Heart left ventricle (tissue), 16 donors: ENCODE measurements around the gene ZFAND3. TPM values are rescaled to one million over a fixed set of nuclear protein-coding genes. Genes with fewer than 3 reads are reported as not detected.

Source experiments
- ATAC-seq, 4 donors: fragments of 200-7000 bp; cut with Tn5 transposase; one replicate each; pipeline ENCODE4 v1.9.1; 2020 to 2022; ENCODE audit warnings: moderate library complexity in 4 of 4, mild to moderate bottlenecking in 3 of 4, moderate number of reproducible peaks in 1 of 4
- DNase-seq, 5 donors: peaks; one replicate each; pipeline ENCODE4 v3.0.0-alpha.2; 2020
- H3K27ac ChIP-seq, 12 donors: fragments of 200-600 bp; sonication (generic) in 4 of 12; one replicate each; pipeline versions ENCODE4 v1.5.0 to v1.8.0; 2016 to 2022; ENCODE audit warnings: mild to moderate bottlenecking in 2 of 12
- H3K27me3 ChIP-seq, 9 donors: fragments of 200-600 bp; sonication (generic) in 2 of 9; one replicate each; pipeline versions ENCODE4 v1.5.1 to v1.8.0; 2016 to 2022; ENCODE audit warnings: mild to moderate bottlenecking in 3 of 9
- H3K36me3 ChIP-seq, 9 donors: fragments of 200-600 bp; sonication (generic) in 2 of 9; one replicate each; pipeline versions ENCODE4 v1.5.0 to v1.8.0; 2018 to 2022; ENCODE audit warnings: mild to moderate bottlenecking in 2 of 9
- H3K4me1 ChIP-seq, 12 donors: fragments of 200-600 bp; sonication (generic) in 4 of 12; one replicate each; pipeline versions ENCODE4 v1.5.0 to v1.8.0; 2016 to 2022; ENCODE audit warnings: mild to moderate bottlenecking in 3 of 12
- H3K4me3 ChIP-seq, 12 donors: fragments of 200-600 bp; sonication (generic) in 4 of 12; one replicate each; pipeline versions ENCODE4 v1.5.0 to v1.8.0; 2017 to 2022; ENCODE audit warnings: mild to moderate bottlenecking in 9 of 12, moderate library complexity in 4 of 12
- H3K9me3 ChIP-seq, 12 donors: fragments of 200-600 bp; sonication (generic) in 4 of 12; one replicate each; pipeline versions ENCODE4 v1.5.0 to v1.8.0; 2016 to 2022; ENCODE audit warnings: mild to moderate bottlenecking in 1 of 12
- POLR2A ChIP-seq, 2 donors: fragments of 450-650 bp; IDR thresholded peaks; one replicate each; pipeline ENCODE4 v1.6.1; 2017; ENCODE audit warnings: antibody characterized with exemption in 2 of 2, mild to moderate bottlenecking in 2 of 2, moderate library complexity in 2 of 2
- WGBS, 4 donors: extraction: QIAGEN DNeasy Blood & Tissue Kit in 2 of 4; methylation state at CpG; one replicate each; pipeline versions ENCODE4 v1.1.5 to v1.1.7; 2013 to 2018; 5-methylcytosine and 5-hydroxymethylcytosine counted together
- intact Hi-C, 10 donors: fragments of 100-400 bp; cut with DNase I; formaldehyde crosslinking; loops; one replicate each; pipeline versions ENCODE4 v1.11.1 to v1.14.2; 2022
- polyA plus RNA-seq, 2 donors: library from polyadenylated mRNA; stranded (reverse); fragments of 200-250 nt; gene quantifications; one replicate each; pipeline ENCODE4 v1.2.3, GENCODE V29; 2013
- total RNA-seq, 9 donors: library from RNA; depleted of rRNA in 2 of 9; stranded (reverse); fragments of >200 nt in 2 of 9; fragmentation: NEBNext Ultra II Directional in 3 of 9; extraction: Animal tissue kit (Norgen Biotek cat#: 25700) in 3 of 9; gene quantifications; one replicate each; pipeline versions ENCODE4 v1.1.0 to v1.2.4, GENCODE V29; 2016 to 2023
- TF ChIP-seq, protein P1 (sequence below), 12 donors: fragments of 200-600 bp; sonication (generic) in 4 of 12; IDR thresholded peaks; one replicate each; pipeline versions ENCODE4 v1.5.0 to v1.8.0; 2018 to 2022; ENCODE audit warnings: antibody characterized with exemption in 12 of 12, mild to moderate bottlenecking in 5 of 12
- donor health status: ischemic (EF 13 %, LVEDD 7.1; RV severe dilation, severe dysfunction).
- donor health status: healthy with polysubstance abuse.
- donor health status: DM: no; HTN: yes; CAD: no.
- donor health status: DM: no; HTN: no; CAD: no.
- donor health status: ischemic (EF 25% LVEDD 6.9; RV normal size, moderate dysfunction).
- donor health status: ischemic (EF 25% LVEDD 5.7; RV mildly dilated, moderate dysfunction).
- donor health status: healthy.
- donor health status: DM: yes; HTN: yes; CAD: no.
- donor health status: ischemic (EF 35%, LVEDD 5.7; RV mildly dilated, moderate dysfunction).
- donor health status: nonischemic (EF 11% LVEDD 7.7; RV severe dilation, severe dysfunction).
- donor health status: DM: yes; HTN: yes; CAD: no.
- donor health status: PGD.
- donor health status: ischemic (EF 29% LVEDD 5.4; RV normal size, mild dysfunction).
- donor health status: nonischemic (EF 23%, LVEDD 6.1; RV moderate dilation, normal function).

Gene ZFAND3
- total and polyA plus RNA-seq, 11 donors: 29.1 to 114 (median 88.2) TPM

DNA sequence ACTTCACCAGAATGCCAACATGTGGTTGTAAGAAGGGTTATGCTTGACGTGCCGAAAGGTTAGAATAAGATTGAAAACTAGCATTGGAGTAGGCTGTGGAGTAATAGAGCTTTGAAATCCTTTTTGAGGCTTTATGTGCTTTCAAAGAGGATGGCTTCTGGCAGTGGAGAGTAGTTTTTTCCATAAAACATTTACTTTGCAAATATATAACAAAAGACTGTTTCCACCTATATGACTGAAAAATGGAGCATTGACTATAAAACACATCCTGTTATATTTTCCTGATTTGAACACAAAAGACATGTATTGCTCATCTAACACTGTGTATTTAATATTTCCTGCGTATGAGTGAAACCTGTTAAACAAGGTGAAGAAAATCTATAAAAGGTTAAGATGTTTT, 38.8 kb downstream of the ZFAND3 start:
- Histone ChIP-seq H3K27ac (no peak overlapping the region), H3K9me3 (no peaks in the 10 kb centered on the region), H3K4me1 (peaks cover 0 to 28% (median 8%) of the 10 kb centered on the region in 12 donors), H3K4me3 (no peak overlapping the region), H3K27me3 (no peaks in the 10 kb centered on the region), H3K36me3 (peaks cover 0 to 11% (median 0%) of the 10 kb centered on the region in 9 donors)
- DNase-seq (no peak), ATAC-seq (no peak)
- TF ChIP-seq POLR2A (IDR thresholded peaks at IDR 0.05): no peak
- TF ChIP-seq, protein P1, sequence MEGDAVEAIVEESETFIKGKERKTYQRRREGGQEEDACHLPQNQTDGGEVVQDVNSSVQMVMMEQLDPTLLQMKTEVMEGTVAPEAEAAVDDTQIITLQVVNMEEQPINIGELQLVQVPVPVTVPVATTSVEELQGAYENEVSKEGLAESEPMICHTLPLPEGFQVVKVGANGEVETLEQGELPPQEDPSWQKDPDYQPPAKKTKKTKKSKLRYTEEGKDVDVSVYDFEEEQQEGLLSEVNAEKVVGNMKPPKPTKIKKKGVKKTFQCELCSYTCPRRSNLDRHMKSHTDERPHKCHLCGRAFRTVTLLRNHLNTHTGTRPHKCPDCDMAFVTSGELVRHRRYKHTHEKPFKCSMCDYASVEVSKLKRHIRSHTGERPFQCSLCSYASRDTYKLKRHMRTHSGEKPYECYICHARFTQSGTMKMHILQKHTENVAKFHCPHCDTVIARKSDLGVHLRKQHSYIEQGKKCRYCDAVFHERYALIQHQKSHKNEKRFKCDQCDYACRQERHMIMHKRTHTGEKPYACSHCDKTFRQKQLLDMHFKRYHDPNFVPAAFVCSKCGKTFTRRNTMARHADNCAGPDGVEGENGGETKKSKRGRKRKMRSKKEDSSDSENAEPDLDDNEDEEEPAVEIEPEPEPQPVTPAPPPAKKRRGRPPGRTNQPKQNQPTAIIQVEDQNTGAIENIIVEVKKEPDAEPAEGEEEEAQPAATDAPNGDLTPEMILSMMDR (IDR thresholded peaks at IDR 0.05): no peak
- intact Hi-C loops: loop anchor here in 3 of 10 donors (2.0 to 10.0 kb wide), 3 partner anchors 36 to 68 kb away; no protein-coding TSS in a partner anchor
- 90 to 97% (median 92%) methylated on average over 3 of the region's 3 CpGs for WGBS, 4 donors

DNA sequence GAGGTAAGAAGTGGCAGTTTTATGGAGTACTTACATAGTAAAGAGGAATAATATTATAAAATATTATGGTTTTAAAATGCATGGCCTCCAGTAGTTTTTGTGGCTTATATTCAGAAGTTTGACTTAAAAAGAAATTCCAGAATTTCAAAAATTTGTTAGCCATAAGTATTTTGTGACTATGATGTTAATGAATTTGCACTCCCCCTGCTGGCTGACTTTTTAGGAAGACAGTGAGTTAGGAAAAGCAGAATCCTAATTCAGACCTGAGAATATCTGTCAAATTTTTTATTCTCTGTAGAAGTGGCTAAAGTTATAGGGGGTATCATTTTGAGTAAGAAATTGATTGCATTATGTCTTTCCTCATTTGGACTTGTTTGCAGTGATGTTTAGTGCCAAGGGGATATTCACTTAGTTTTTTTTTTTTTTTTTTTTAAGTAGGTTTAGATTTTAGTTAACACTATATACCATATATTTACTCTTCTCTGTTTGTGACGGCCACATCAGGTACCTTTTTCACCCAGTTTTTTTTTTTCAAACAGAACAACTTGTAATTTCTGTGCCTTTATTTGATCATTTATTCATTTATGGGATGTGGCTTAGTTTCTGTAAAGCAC, 40.8 kb downstream of the ZFAND3 start:
- Histone ChIP-seq H3K4me1 (peaks cover 0 to 28% (median 7%) of the 10 kb centered on the region in 12 donors), H3K4me3 (no peak overlapping the region), H3K27ac (no peak overlapping the region), H3K36me3 (peaks cover 0 to 11% (median 0%) of the 10 kb centered on the region in 9 donors), H3K9me3 (no peaks in the 10 kb centered on the region), H3K27me3 (no peaks in the 10 kb centered on the region)
- intact Hi-C loops: loop anchor here in 4 of 10 donors (2.0 to 5.0 kb wide), 2 partner anchors 68 kb away; no protein-coding TSS in a partner anchor
- 77 to 83% (median 79%) methylated on average over 1 of the region's 1 CpG for WGBS, 4 donors
- DNase-seq: peak in 2 of 5 donors; percentile 16 to 31
- no peak for ATAC-seq
- TF ChIP-seq, protein P1 (IDR thresholded peaks at IDR 0.05): peak in 11 of 12 donors; percentile 43 to 77 (median 59)
- no peak for TF ChIP-seq POLR2A (IDR thresholded peaks at IDR 0.05)

DNA sequence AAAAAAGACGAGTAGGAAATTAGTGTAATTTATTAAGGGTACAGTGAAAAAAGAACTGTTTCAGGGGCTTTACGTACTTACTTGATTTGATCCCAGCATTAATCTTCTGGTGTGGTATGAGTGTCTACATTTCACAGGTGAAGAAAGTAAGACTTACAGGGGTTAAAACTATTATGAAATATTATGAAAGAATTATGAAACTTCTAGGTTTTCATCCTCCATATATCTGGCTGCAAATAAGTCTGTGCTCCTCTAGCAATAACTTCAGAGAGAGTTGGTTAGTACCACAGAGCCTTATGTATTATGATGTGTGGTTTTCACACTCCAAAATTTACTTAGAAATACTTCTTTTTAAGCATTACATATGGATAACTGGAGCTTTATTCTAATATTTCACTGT, 41.9 kb downstream of the ZFAND3 start:
- Histone ChIP-seq H3K36me3 (peaks cover 0 to 7% (median 0%) of the 10 kb centered on the region in 9 donors), H3K27me3 (no peaks in the 10 kb centered on the region), H3K4me3 (no peak overlapping the region), H3K27ac (no peak overlapping the region), H3K4me1 (peaks cover 0 to 35% (median 11%) of the 10 kb centered on the region in 12 donors), H3K9me3 (no peaks in the 10 kb centered on the region)
- no peak for ATAC-seq
- 61 to 75% (median 66%) methylated on average over 2 of the region's 2 CpGs for WGBS, 4 donors
- intact Hi-C loops: loop anchor here in 4 of 10 donors (2.0 to 5.0 kb wide), 2 partner anchors 69 kb away; no protein-coding TSS in a partner anchor
- no peak for DNase-seq
- TF ChIP-seq, protein P1 (IDR thresholded peaks at IDR 0.05): no peak
- no peak for TF ChIP-seq POLR2A (IDR thresholded peaks at IDR 0.05)

DNA sequence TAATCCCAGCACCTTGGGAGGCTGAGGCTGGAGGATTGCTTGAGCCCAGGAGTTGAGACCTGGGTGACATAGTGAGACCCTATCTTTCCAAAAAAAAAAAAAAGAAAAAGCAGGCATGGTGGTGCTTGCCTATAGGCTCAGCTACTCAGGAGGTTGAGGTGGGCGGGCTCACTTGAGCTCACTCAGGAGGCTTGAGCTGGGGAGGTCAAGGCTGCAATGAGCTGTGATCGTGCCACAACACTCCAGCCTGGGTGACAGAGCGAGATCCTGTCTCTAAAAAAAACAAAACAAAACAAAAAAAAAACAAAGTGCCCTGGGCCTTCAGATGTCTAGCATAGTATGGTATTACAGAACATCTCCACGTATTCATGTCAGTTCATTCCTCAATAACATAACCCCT, 42.9 kb downstream of the ZFAND3 start:
- H3K9me3 ChIP-seq: no peaks in the 10 kb centered on the region
- H3K27me3 ChIP-seq: no peaks in the 10 kb centered on the region
- TF ChIP-seq, protein P1 (IDR thresholded peaks at IDR 0.05): no peak
- no peak for TF ChIP-seq POLR2A (IDR thresholded peaks at IDR 0.05)
- H3K4me3 ChIP-seq: no peak overlapping the region
- 82 to 94% (median 90%) methylated on average over 4 of the region's 4 CpGs for WGBS, 4 donors
- ATAC-seq (no peak), DNase-seq (no peak)
- intact Hi-C loops: loop anchor here in 2 of 10 donors (5.0 kb wide), 1 partner anchor 70 kb away; no protein-coding TSS in a partner anchor
- peaks cover 0 to 7% (median 0%) of the 10 kb centered on the region in 9 donors for H3K36me3 ChIP-seq
- no peak overlapping the region for H3K27ac ChIP-seq
- H3K4me1 ChIP-seq: peaks cover 0 to 44% (median 21%) of the 10 kb centered on the region in 12 donors
